ENCODE results near the gene CYSTM1.
A peak's percentile ranks its signal among the peaks of the same experiment; 100 is the strongest.

The CYSTM1 gene

GRCh38 chr5:140157032-140157781 lies 17.8 kb upstream of the CYSTM1 start:
- DNase-seq (ENCODE audit: insufficient read length, low spot score): peak; percentile 84
- FAIRE-seq: peak; percentile 94
- TF ChIP-seq SPI1 (IDR thresholded peaks at IDR 0.05; ENCODE audit: low read depth, low read length) (peak; percentile 32; the same call in 1 of the 2 replicates), POLR2AphosphoS5 (IDR thresholded peaks at IDR 0.05; ENCODE audit: low read depth, low read length) (no peak)

- TF ChIP-seq PAX5 (IDR thresholded peaks at IDR 0.05; ENCODE audit: insufficient read depth, low read length, severe bottlenecking) (no peak), POLR2AphosphoS5 (IDR thresholded peaks at IDR 0.05; ENCODE audit: low read depth, low read length) (no peak), SPI1 (IDR thresholded peaks at IDR 0.05; ENCODE audit: low read depth, low read length) (no peak), POU2F2 (IDR thresholded peaks at IDR 0.05; ENCODE audit: low read depth, low read length) (no peak), POLR2A (IDR thresholded peaks at IDR 0.05; ENCODE audit: low read depth, low read length) (no peak), TAF1 (IDR thresholded peaks at IDR 0.05; ENCODE audit: low read depth, low read length) (no peak)
- DNase-seq (ENCODE audit: insufficient read length, low spot score) (no peak), FAIRE-seq (no peak)
These were observed 15.7 kb upstream of the CYSTM1 start for GRCh38 chr5:140159014-140159927.

GRCh38 chr5:140162275-140162674 lies 12.7 kb upstream of the CYSTM1 start:
- no peak for TF ChIP-seq POLR2AphosphoS5 (IDR thresholded peaks at IDR 0.05; ENCODE audit: low read depth, low read length)
- peak; percentile 65 for TF ChIP-seq SPI1 (IDR thresholded peaks at IDR 0.05; ENCODE audit: low read depth, low read length)
- no peak for TF ChIP-seq POU2F2 (IDR thresholded peaks at IDR 0.05; ENCODE audit: low read depth, low read length)
- TF ChIP-seq TAF1 (IDR thresholded peaks at IDR 0.05; ENCODE audit: low read depth, low read length): no peak
- DNase-seq (ENCODE audit: insufficient read length, low spot score) (no peak), FAIRE-seq (no peak)

GRCh38 chr5:140162781-140163180 lies 12.2 kb upstream of the CYSTM1 start:
- FAIRE-seq (no peak), DNase-seq (ENCODE audit: insufficient read length, low spot score) (no peak)
- TF ChIP-seq PAX5 (IDR thresholded peaks at IDR 0.05; ENCODE audit: insufficient read depth, low read length, severe bottlenecking) (no peak), POLR2AphosphoS5 (IDR thresholded peaks at IDR 0.05; ENCODE audit: low read depth, low read length) (no peak), POLR2A (IDR thresholded peaks at IDR 0.05; ENCODE audit: low read depth, low read length) (no peak), SPI1 (IDR thresholded peaks at IDR 0.05; ENCODE audit: low read depth, low read length) (no peak), TAF1 (IDR thresholded peaks at IDR 0.05; ENCODE audit: low read depth, low read length) (no peak), POU2F2 (IDR thresholded peaks at IDR 0.05; ENCODE audit: low read depth, low read length) (no peak)

- no peak for FAIRE-seq
- no peak for TF ChIP-seq POU2F2 (IDR thresholded peaks at IDR 0.05; ENCODE audit: low read depth, low read length)
- no peak for TF ChIP-seq PAX5 (IDR thresholded peaks at IDR 0.05; ENCODE audit: insufficient read depth, low read length, severe bottlenecking)
- TF ChIP-seq TAF1 (IDR thresholded peaks at IDR 0.05; ENCODE audit: low read depth, low read length): no peak
- DNase-seq (ENCODE audit: insufficient read length, low spot score): no peak
These were observed 9.7 kb upstream of the CYSTM1 start for GRCh38 chr5:140165101-140165922.

- FAIRE-seq (no peak), DNase-seq (ENCODE audit: insufficient read length, low spot score) (no peak)
These were observed 9.1 kb upstream of the CYSTM1 start for GRCh38 chr5:140165923-140166270.

GRCh38 chr5:140166911-140167310 lies 8.1 kb upstream of the CYSTM1 start:
- no peak for FAIRE-seq
- no peak for DNase-seq (ENCODE audit: insufficient read length, low spot score)
- TF ChIP-seq TAF1 (IDR thresholded peaks at IDR 0.05; ENCODE audit: low read depth, low read length): no peak
- no peak for TF ChIP-seq POU2F2 (IDR thresholded peaks at IDR 0.05; ENCODE audit: low read depth, low read length)
- TF ChIP-seq POLR2AphosphoS5 (IDR thresholded peaks at IDR 0.05; ENCODE audit: low read depth, low read length): no peak
- TF ChIP-seq SPI1 (IDR thresholded peaks at IDR 0.05; ENCODE audit: low read depth, low read length): peak; percentile 77
- no peak for TF ChIP-seq PAX5 (IDR thresholded peaks at IDR 0.05; ENCODE audit: insufficient read depth, low read length, severe bottlenecking)
- TF ChIP-seq POLR2A (IDR thresholded peaks at IDR 0.05; ENCODE audit: low read depth, low read length): no peak

More at GRCh38 chr5:140165923-140166270, 9.1 kb upstream of the CYSTM1 start:
- TF ChIP-seq POLR2AphosphoS5 (IDR thresholded peaks at IDR 0.05; ENCODE audit: low read depth, low read length) (no peak), POLR2A (IDR thresholded peaks at IDR 0.05; ENCODE audit: low read depth, low read length) (no peak), PAX5 (IDR thresholded peaks at IDR 0.05; ENCODE audit: insufficient read depth, low read length, severe bottlenecking) (no peak), TAF1 (IDR thresholded peaks at IDR 0.05; ENCODE audit: low read depth, low read length) (no peak), POU2F2 (IDR thresholded peaks at IDR 0.05; ENCODE audit: low read depth, low read length) (no peak), SPI1 (IDR thresholded peaks at IDR 0.05; ENCODE audit: low read depth, low read length) (no peak)

- no peak for DNase-seq (ENCODE audit: insufficient read length, low spot score)
- no peak for FAIRE-seq
- TF ChIP-seq SPI1 (IDR thresholded peaks at IDR 0.05; ENCODE audit: low read depth, low read length) (no peak), POU2F2 (IDR thresholded peaks at IDR 0.05; ENCODE audit: low read depth, low read length) (no peak), POLR2AphosphoS5 (IDR thresholded peaks at IDR 0.05; ENCODE audit: low read depth, low read length) (no peak), TAF1 (IDR thresholded peaks at IDR 0.05; ENCODE audit: low read depth, low read length) (no peak), POLR2A (IDR thresholded peaks at IDR 0.05; ENCODE audit: low read depth, low read length) (no peak), PAX5 (IDR thresholded peaks at IDR 0.05; ENCODE audit: insufficient read depth, low read length, severe bottlenecking) (no peak)
These were observed 6.6 kb upstream of the CYSTM1 start for GRCh38 chr5:140168371-140168770.

- no peak for TF ChIP-seq PAX5 (IDR thresholded peaks at IDR 0.05; ENCODE audit: insufficient read depth, low read length, severe bottlenecking)
- TF ChIP-seq TAF1 (IDR thresholded peaks at IDR 0.05; ENCODE audit: low read depth, low read length): no peak
- TF ChIP-seq POLR2A (IDR thresholded peaks at IDR 0.05; ENCODE audit: low read depth, low read length): no peak
- TF ChIP-seq POU2F2 (IDR thresholded peaks at IDR 0.05; ENCODE audit: low read depth, low read length): no peak
- no peak for TF ChIP-seq POLR2AphosphoS5 (IDR thresholded peaks at IDR 0.05; ENCODE audit: low read depth, low read length)
- TF ChIP-seq SPI1 (IDR thresholded peaks at IDR 0.05; ENCODE audit: low read depth, low read length): no peak
- DNase-seq (ENCODE audit: insufficient read length, low spot score): no peak
- FAIRE-seq: peak; percentile 50
These were observed 5.6 kb upstream of the CYSTM1 start for GRCh38 chr5:140169410-140169809.
